Cardiac septum (tissue), 1 donor: ENCODE results near the gene ZNF385B. TPM values are rescaled to one million over a fixed set of nuclear protein-coding genes. Genes with fewer than 3 reads are reported as not detected.
"Not testable (repeated sequence)": the region's sequence is repeated elsewhere in the genome, so short reads cannot be mapped to it uniquely, and the experiment has no call there.

Experiments used
- DNase-seq: peaks from one replicate; pipeline ENCODE4 v3.0.0-alpha.2; 2020; ENCODE audit warnings: low spot score
- intact Hi-C: fragments of 100-400 bp; cut with DNase I; formaldehyde crosslinking; loops from one replicate; pipeline ENCODE4 v1.14.0; 2022
- total RNA-seq: library from RNA; stranded (reverse); fragmentation: NEBNext Ultra II Directional; extraction: Animal tissue kit (Norgen Biotek cat#: 25700); gene quantifications from one replicate; pipeline ENCODE4 v1.2.1, GENCODE V29; 2021
- donor health status: DM: no; HTN: no; CAD: no.

The ZNF385B gene
- total RNA-seq, 1 donor from 2014 or later: 6.7 TPM

- intact Hi-C loops: no loop called here
- no peak for DNase-seq
Measured at GRCh38 chr2:179655627-179656026, 205.8 kb downstream of the ZNF385B start.

GRCh38 chr2:179654806-179655205, 206.6 kb downstream of the ZNF385B start:
- DNase-seq: no peak
- intact Hi-C loops: no loop called here

GRCh38 chr2:179652296-179652695, 209.1 kb downstream of the ZNF385B start:
- DNase-seq: no peak
- intact Hi-C loops: no loop called here

- intact Hi-C loops: no loop called here
- no peak for DNase-seq
Measured at GRCh38 chr2:179650420-179650819, 211.0 kb downstream of the ZNF385B start.

- intact Hi-C loops: no loop called here
Measured at GRCh38 chr2:179646862-179647587, 214.4 kb downstream of the ZNF385B start.

GRCh38 chr2:179646173-179646769, 215.1 kb downstream of the ZNF385B start:
- intact Hi-C loops: no loop called here
- DNase-seq: no peak

More at GRCh38 chr2:179646862-179647587, 214.4 kb downstream of the ZNF385B start:
- DNase-seq: no peak

- DNase-seq: no peak
Measured at GRCh38 chr2:179645047-179645446, 216.4 kb downstream of the ZNF385B start.

GRCh38 chr2:179642462-179642861, 218.9 kb downstream of the ZNF385B start:
- intact Hi-C loops: no loop called here
- no peak for DNase-seq

More at GRCh38 chr2:179645047-179645446, 216.4 kb downstream of the ZNF385B start:
- intact Hi-C loops: no loop called here

- intact Hi-C loops: loop anchor here (5.0 kb wide), 1 partner anchor 40 kb away; no protein-coding TSS in a partner anchor
- DNase-seq: no peak
Measured at GRCh38 chr2:179636995-179637394, 224.4 kb downstream of the ZNF385B start.

- intact Hi-C loops: loop anchor here (5.0 kb wide), 1 partner anchor 41 kb away; no protein-coding TSS in a partner anchor
- no peak for DNase-seq
Measured at GRCh38 chr2:179636100-179636980, 225.1 kb downstream of the ZNF385B start.

GRCh38 chr2:179631769-179632385, 229.5 kb downstream of the ZNF385B start:
- intact Hi-C loops, DNase-seq: not testable (repeated sequence)

GRCh38 chr2:179629776-179630175, 231.6 kb downstream of the ZNF385B start:
- DNase-seq, intact Hi-C loops: not testable (repeated sequence)

- intact Hi-C loops: no loop called here
- DNase-seq: no peak
Measured at GRCh38 chr2:179626261-179626660, 235.2 kb downstream of the ZNF385B start.

GRCh38 chr2:179622635-179623300, 238.6 kb downstream of the ZNF385B start:
- intact Hi-C loops: no loop called here
- peak; percentile 82 for DNase-seq

- intact Hi-C loops: no loop called here
- DNase-seq: no peak
Measured at GRCh38 chr2:179622112-179622511, 239.3 kb downstream of the ZNF385B start.

- intact Hi-C loops: no loop called here
Measured at GRCh38 chr2:179619947-179620467, 241.4 kb downstream of the ZNF385B start.

GRCh38 chr2:179614121-179614520, 247.3 kb downstream of the ZNF385B start:
- no peak for DNase-seq
- intact Hi-C loops: no loop called here

More at GRCh38 chr2:179619947-179620467, 241.4 kb downstream of the ZNF385B start:
- DNase-seq: no peak

- no peak for DNase-seq
- intact Hi-C loops: no loop called here
Measured at GRCh38 chr2:179613701-179614100, 247.7 kb downstream of the ZNF385B start.

GRCh38 chr2:179613299-179613651, 248.1 kb downstream of the ZNF385B start:
- intact Hi-C loops: no loop called here
- no peak for DNase-seq
